RCC 7860 (cell line): ENCODE results near the gene CENPT.
"Not testable (repeated sequence)": the region's sequence is repeated elsewhere in the genome, so short reads cannot be mapped to it uniquely, and the experiment has no call there.

Source experiments
- DNase-seq: peaks from one replicate; pipeline ENCODE4 v3.0.0-alpha.2; 2015; ENCODE audit warnings: low spot score
- FAIRE-seq: peaks from 2 replicates; lab custom pipeline; 2012; peaks lifted over from hg19 to GRCh38; lab: Jason Lieb, UNC

Gene CENPT

GRCh38 chr16:67848118-67848517 lies 625 bp upstream of the CENPT start:
- DNase-seq: no peak
- no peak for FAIRE-seq

- DNase-seq: peak; percentile 93
- FAIRE-seq: peak; percentile 65
Measured at GRCh38 chr16:67846320-67847063, 1.0 kb downstream of the CENPT start, which contains the start of gene NUTF2. Gene NUTF2, plus strand, starts transcription at chr16:67846933. Its CDS starts 18,198 bp downstream, at chr16:67865131.

DNA sequence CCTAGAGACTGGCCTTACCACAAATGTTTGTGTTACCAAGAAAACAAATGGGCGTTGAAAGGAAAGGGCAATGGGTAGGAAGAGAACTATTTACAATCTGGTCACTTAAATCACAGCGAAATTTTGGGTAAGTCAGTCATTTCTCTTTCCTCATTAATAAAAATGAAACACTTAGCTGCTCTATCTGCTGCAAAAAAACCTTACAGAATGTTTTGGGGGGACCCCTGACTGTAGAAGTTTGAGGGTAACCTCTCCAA lies 1.5 kb downstream of the CENPT start:
- no peak for DNase-seq
- no peak for FAIRE-seq

DNA sequence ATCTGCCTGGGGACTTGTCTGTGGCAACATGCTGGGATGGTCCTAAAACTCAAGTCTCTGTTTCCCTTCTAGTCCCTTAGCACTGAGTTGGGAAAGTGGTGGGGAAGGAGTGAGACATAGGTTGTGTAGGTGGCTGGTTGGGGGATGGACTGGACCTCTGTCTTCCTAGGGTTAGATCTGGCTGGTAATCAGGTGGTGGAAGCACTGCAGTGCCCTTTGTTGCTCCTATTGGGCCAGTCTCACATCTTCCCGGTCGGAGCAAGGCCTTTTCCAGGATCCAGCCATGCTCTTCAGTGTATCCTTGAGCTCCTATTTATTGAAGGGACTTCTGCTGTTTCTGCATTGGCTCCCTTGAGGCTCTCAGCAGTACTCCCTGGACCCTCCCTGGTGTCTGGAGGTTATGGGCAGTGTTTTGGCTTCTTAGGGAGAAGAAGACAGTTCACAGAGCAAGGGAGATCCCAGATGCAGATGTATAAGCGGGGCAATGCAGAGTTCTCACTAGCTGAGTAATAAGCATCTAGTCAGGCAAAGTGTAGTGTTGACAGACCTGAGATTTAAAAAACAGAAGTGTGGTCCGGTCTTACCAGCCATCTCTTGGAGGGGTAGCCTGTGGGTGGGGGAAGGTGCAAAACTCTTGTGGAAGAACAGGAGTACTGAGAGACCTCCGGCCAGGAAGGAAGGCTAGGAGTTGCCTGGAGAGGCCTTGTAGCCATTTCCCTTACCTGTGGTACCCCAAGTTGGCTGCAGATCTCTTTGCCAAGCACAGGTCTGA lies 2.0 kb downstream of the CENPT start:
- FAIRE-seq: no peak
- no peak for DNase-seq

DNA sequence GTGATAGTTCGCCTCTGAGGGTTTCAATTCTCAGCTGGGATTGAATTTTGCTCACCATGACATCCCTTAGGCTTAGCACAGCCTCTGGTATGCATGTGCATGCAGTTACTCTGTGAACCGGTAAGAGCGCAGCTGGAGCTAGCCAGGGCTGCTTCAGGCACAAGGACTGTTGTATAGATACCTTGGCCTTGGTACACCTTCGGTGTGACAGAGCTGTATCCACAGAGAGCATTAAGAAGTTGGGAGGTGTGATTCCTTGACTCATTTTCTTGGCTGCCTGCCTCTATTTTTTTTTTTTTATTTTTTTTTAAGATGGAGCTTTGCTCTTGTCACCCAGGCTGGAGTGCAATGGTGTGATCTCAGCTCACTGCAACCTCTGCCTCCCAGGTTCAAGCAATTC lies 3.0 kb downstream of the CENPT start:
- FAIRE-seq: no peak

GRCh38 chr16:67843343-67843765 lies 4.1 kb downstream of the CENPT start:
- FAIRE-seq: no peak

More for the DNA sequence above, 3.0 kb downstream of the CENPT start:
- no peak for DNase-seq

GRCh38 chr16:67842509-67843342 lies 4.8 kb downstream of the CENPT start:
- DNase-seq: no peak
- FAIRE-seq: no peak

More at GRCh38 chr16:67843343-67843765, 4.1 kb downstream of the CENPT start:
- DNase-seq: no peak

- no peak for FAIRE-seq
- DNase-seq: peak; percentile 87
Measured at GRCh38 chr16:67841816-67842508, 5.5 kb downstream of the CENPT start, which contains the start of gene THAP11. Gene THAP11, plus strand, starts transcription at chr16:67842320. Its CDS starts 235 bp downstream, at chr16:67842555.

- DNase-seq (no peak), FAIRE-seq (no peak)
Measured at GRCh38 chr16:67841198-67841815, 6.2 kb downstream of the CENPT start.

- no peak for DNase-seq
- FAIRE-seq: no peak
Measured at GRCh38 chr16:67837811-67838210, 9.7 kb downstream of the CENPT start.

DNA sequence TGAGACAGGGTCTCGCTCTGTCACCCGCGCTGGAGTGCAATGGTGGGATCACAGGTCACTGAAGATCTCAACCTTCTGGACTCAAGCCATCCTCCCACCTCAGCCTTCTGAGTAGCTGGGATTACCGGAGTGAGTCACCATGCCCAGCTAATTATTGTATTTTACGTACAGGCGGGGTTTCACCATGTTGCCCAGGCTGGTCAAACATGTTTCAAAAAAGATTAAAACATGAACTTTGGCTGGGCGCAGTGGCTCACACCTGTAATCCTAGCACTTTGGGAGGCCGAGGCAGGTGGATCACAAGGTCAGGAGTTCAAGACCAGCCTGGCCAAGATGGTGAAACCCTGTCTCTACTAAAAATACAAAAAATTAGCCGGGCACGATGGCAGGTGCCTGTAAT lies 10.3 kb downstream of the CENPT start:
- not testable (repeated sequence) for DNase-seq

DNA sequence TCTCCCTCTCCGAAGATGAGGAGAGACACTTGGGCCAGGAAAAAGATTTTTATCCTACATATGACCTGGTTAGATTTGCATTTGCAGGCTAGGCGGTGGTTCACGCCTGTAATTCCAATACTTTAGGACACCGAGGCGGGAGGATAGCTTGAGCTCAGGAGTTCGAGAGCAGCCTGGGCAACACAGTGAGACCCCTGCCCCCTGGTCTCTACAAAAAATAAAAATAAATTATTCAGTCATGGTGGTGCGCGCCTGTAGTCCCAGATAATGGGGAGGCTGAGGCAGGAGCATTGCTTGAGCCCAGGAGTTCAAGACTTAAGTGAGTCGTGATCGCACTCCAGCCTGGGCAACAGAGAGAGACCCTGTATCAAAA lies 13.3 kb downstream of the CENPT start:
- DNase-seq (no peak), FAIRE-seq (no peak)

More for the DNA sequence above, 10.3 kb downstream of the CENPT start:
- not testable (repeated sequence) for FAIRE-seq

GRCh38 chr16:67833415-67834241 lies 13.9 kb downstream of the CENPT start:
- FAIRE-seq: no peak

GRCh38 chr16:67833030-67833414 lies 14.5 kb downstream of the CENPT start:
- FAIRE-seq: no peak

More at GRCh38 chr16:67833415-67834241, 13.9 kb downstream of the CENPT start:
- DNase-seq: peak; percentile 75

DNA sequence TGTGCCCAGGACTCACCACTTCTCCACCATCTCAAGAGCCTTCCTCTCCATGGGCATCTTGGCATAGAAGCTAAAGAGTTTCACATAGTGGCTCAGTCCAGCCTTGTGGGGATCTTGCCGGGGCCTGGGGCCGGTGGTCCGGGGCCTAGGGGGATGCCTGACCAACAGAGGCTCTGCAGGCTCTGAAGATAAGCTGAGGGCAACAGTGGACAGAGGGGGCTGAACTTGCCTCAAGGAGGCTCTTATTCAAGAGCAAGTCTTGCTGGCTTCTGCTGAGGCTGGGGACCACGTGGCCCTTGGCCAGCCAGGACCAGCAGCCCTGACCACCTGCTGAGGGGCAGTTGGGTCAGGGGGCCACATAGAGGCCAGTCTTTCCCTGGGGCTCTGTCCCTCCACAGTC lies 18.8 kb downstream of the CENPT start:
- no peak for DNase-seq
- no peak for FAIRE-seq

More at GRCh38 chr16:67833030-67833414, 14.5 kb downstream of the CENPT start:
- DNase-seq: peak; percentile 48

DNA sequence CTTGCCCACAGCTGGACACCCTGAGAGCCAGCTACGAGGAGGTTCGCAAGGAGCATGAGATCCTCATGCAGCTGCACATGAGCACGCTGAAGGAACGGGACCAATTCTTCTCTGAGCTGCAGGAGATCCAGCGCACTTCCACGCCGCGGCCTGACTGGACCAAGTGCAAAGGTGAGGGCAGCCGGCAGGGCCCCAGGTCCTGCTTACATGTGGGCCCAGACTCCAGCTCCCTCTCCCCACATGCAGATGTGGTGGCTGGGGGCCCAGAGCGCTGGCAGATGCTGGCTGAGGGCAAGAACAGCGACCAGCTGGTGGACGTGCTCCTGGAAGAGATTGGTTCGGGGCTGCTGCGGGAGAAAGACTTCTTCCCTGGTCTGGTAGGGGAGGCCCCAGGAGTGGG lies 21.6 kb downstream of the CENPT start:
- FAIRE-seq (no peak), DNase-seq (no peak)

- DNase-seq: no peak
- FAIRE-seq: no peak
Measured at GRCh38 chr16:67825119-67825518, 22.4 kb downstream of the CENPT start.

DNA sequence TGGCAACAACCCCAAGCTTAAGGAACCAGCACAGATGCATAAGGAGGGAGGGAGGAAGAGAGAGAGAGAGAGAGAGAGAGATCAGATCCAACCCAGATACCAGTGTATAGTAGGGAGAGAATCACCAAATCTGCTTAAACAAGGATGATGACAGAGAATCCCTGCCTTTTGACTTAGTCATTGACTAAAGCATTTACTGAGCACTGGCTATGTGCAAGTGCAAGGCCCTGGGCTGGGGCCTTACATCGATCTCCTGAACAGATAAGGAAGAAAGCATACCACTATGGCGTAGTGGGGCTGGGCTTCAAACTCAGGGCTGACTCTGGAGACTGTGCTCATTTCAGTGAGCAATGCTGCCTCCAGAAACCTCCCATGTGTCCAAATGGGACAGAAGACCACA lies 25.0 kb downstream of the CENPT start:
- DNase-seq: no peak
- no peak for FAIRE-seq

GRCh38 chr16:67820608-67821259 lies 26.8 kb downstream of the CENPT start:
- FAIRE-seq (no peak), DNase-seq (no peak)
